GM12892 (cell line): Measurements from ENCODE around the gene MYPN.

ENCODE experiments used
- POLR2A ChIP-seq: IDR thresholded peaks from 2 replicates; pipeline ENCODE4 v1.6.1; 2011; ENCODE audit warnings: low read depth, low read length, control low read depth
- POLR2AphosphoS5 ChIP-seq: IDR thresholded peaks from 2 replicates; pipeline ENCODE4 v1.6.1; 2011; ENCODE audit warnings: low read depth, low read length, control low read depth

- TF ChIP-seq POLR2AphosphoS5 (no peak), POLR2A (no peak)
Observed at GRCh38 chr10:68146133-68146532, 36.8 kb downstream of the MYPN start.
